GM12892 (cell line): Measurements from ENCODE around the gene VSIG2.

Experiments used
- POLR2A ChIP-seq: IDR thresholded peaks from 2 replicates; pipeline ENCODE4 v1.6.1; 2011; ENCODE audit warnings: low read depth, low read length, control low read depth
- POLR2AphosphoS5 ChIP-seq: IDR thresholded peaks from 2 replicates; pipeline ENCODE4 v1.6.1; 2011; ENCODE audit warnings: low read depth, low read length, control low read depth
- TAF1 ChIP-seq: IDR thresholded peaks from 2 replicates; pipeline ENCODE4 v1.6.1; 2011; ENCODE audit warnings: low read depth, mild to moderate bottlenecking, control low read depth, low read length, borderline replicate concordance

DNA sequence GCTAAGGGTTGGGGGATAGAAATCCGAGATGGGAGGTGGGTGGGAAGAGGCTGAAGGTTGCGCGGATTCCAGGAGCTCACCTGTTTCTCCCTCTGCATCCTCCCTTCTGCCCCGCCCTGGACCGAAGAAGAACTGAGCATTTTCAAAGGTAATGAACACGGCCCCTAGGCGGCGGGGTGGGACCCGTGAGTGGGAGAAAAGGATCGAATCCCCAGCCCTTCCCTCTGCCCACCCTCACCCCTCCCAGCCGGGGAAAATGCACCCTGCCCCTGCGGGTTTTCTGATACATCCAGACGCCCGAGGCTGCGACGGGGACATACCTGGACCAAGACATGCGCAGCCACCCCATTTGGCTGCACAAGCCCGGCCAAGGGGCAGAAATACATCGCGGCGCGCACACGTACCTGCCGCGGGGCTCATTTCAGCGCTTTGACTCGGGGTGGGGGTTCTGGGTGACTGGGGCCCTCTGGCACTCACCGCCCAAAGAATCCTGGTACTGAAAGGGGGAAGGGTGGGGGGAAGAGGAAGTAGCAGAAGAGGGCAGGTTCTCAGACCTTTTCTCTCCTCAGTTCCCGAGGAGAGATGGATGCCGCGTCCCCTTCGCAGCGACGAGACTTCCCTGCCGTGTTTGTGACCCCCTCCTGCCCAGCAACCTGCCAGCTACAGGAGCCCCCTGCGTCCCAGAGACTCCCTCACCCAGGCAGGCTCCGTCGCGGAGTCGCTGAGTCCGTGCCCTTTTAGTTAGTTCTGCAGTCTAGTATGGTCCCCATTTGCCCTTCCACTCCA, 6.0 kb downstream of the VSIG2 start:
- TF ChIP-seq POLR2A (no peak), POLR2AphosphoS5 (no peak), TAF1 (no peak)
